Stimulated activated naive CD8-positive, alpha-beta T cell treated with anti-CD3 and anti-CD28 coated beads, Interleukin-15, Interleukin-2, amounts not matched to agents 100 U/mL and 50 U/mL, for 24 hours (primary cell): ENCODE measurements around the gene TPD52L2.
"Not testable (repeated sequence)": the region's sequence is repeated elsewhere in the genome, so short reads cannot be mapped to it uniquely, and the experiment has no call there.

ENCODE experiments used
- ATAC-seq: fragments of 150-1000 bp; cut with Tn5 transposase; one replicate; pipeline ENCODE4 v1.10.0; 2021
- DNase-seq: peaks from one replicate; pipeline ENCODE4 v3.0.0; 2021

The TPD52L2 gene

DNA sequence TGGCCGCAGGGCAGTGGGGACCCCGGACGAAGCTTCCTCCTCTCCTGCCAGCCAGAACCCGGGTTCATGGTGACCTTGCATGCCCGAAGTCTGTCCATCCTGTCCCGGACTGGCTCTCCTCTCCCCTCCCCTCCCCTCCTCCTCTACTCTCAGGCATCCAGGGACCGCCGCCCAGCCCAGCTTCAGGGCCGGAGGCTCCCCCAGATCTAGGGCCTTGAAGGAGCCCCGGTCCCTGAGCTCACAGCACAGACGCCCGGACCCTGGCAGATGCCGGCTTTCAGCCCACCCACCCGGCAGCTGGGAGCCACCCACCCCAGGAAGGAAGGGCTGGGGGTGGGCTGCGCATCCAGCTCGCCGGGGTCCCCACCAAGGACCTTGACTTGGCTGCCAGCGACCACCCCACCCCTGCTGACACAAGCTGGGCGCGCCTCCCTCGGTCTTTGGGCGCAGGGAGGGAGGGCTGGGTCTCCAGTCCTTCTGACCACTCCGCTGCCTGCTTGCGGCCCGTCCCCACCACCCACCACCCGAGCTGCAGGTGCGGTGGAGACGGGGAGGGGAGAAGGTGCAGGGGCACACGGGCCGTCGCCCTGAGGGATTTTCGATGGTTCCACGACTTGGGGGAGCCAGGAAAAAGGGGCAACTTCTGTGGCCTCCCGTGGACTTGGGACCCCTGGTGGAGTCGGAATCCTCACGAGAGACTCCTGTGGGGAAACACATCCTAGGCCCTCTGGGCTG, 9.5 kb upstream of the TPD52L2 start:
- DNase-seq (no peak), ATAC-seq (no peak)

GRCh38 chr20:63856098-63856511, 9.0 kb upstream of the TPD52L2 start:
- no peak for DNase-seq
- no peak for ATAC-seq

DNA sequence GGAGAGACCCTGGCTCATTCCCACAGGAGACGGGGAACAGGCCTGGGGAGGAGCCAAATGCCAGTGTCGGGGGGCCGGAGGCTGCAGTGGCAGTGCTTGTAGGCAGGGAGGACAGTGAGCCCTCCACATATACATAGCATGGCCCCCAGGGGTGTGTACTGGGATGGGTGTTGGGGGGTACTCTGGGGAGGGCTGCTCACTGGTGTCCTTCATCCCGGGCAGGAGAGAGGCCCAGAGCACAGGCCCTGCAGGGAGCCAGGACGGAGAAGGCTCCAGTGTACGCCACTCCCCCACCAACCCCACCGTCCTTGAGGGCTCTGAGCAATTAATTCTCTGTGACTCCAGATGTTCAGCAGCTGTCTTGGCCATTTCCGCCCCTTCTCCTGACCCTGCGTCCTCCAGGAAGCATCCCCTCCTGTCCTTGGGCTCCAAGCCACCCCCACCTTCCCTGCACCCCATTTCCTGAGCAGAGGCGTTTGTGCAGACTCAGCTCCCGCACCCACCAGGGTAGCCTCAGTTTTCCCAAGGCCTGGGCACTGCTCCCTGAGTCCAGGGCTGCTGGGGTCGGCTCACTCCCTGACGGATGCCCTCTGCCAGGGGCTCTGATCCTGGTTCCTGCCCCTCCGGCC, 7.2 kb upstream of the TPD52L2 start:
- no peak for DNase-seq
- no peak for ATAC-seq

DNA sequence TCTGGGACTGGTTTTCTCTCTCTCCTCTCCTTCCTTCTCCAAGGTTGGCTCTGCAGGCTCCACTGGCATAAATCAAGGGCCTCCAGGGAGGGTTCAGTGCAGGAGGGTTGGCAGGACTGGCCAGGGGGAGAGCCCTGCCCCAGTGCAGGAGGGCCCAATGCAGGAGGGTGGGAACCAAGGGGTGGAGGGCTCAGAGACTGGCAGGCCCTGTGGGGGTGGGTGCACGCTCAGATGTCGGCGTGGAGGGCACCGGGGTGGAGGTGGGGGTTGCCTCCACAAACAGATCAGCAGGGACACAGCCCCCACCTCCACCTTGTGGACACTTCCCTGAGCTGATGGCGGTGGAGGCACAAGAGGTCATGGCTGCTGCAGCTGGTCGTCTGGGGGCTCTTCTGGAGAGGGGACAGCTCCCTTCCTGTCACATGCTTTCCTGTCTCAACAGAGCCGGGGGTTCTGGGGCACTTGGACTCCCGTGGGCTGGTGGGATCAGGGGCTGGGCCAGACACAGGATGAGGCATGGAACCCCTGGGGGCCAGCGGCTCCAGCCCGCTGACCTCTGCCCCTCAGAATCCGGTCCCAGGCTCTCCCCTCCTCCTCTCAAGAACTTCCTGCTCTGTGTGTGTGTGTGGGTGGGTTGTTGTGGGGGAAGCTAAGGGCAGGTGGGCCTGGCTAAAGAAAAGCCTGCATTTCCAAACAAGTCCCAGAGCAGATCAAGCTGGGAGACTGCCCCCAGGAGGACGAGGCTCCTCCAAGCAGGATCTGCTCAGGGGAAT, 6.5 kb upstream of the TPD52L2 start:
- peak; percentile 13 for ATAC-seq
- DNase-seq: no peak

GRCh38 chr20:63859166-63859699, 5.8 kb upstream of the TPD52L2 start:
- ATAC-seq: no peak
- DNase-seq: no peak

- DNase-seq: no peak
- no peak for ATAC-seq
Observed at GRCh38 chr20:63860325-63861051, 4.6 kb upstream of the TPD52L2 start.

GRCh38 chr20:63861365-63861934, 3.6 kb upstream of the TPD52L2 start, which contains the start of gene ABHD16B:
Gene ABHD16B (plus strand): TSS chr20:63861498. CDS start chr20:63861541, 43 bp downstream.
- DNase-seq (no peak), ATAC-seq (no peak)

DNA sequence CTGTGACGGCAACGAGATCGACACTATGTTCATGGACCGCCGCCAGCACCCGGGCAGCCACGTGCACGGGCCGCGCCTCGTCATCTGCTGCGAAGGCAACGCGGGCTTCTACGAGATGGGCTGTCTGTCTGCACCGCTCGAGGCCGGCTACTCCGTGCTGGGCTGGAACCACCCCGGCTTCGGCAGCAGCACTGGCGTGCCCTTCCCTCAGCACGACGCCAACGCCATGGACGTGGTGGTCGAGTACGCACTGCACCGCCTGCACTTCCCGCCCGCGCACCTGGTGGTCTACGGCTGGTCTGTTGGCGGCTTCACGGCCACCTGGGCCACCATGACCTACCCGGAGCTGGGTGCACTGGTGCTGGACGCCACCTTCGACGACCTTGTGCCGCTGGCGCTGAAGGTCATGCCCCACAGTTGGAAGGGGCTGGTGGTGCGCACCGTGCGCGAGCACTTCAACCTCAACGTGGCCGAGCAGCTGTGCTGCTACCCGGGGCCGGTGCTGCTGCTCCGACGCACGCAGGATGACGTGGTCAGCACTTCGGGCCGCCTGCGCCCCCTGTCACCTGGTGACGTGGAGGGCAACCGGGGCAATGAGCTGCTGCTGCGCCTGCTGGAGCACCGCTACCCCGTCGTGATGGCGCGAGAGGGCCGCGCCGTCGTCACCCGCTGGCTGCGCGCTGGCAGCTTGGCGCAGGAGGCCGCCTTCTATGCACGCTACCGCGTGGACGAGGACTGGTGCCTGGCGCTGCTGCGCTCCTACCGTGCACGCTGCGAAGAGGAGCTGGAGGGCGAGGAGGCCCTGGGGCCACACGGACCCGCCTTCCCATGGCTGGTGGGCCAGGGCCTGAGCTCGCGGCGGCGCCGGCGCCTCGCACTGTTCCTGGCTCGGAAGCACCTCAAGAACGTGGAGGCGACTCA, 2.8 kb upstream of the TPD52L2 start:
- ATAC-seq: no peak
- no peak for DNase-seq

DNA sequence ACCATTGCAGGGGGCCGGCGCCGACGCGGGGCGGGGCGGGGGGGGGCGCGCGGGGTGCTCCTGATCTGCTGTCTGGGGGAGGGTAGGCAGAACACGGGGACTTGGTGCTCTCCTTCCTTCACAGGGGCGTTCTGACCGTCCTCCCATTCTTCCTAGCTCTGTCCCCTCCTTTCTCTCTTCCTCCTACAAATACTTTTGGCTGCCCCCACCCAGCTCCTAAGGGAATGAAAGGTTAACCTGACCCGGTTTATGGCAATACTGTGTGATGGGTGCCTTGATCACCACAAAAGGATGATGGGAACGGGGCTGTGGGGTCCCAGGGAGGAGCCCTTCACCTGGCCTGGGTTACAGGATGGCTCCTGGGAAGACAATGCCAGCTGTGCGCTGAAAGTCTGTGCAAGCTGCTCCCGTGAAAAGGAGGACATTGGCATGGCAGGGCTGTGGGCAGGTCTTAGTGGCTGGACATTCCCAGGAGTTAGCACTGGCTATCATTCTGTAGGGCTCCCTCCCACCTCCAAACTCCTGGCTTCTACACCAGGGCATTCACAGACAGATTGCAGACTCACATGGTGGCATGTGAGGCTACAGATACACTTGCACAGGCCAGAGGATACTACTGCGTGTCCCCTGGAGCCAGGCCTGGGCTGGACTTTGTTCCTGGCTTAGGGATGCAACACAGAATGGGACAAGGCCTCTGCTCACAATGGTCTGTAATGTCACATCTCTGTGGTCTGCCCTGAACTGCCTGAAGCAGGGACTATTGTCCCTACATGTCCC, 1.9 kb upstream of the TPD52L2 start:
- ATAC-seq (no peak), DNase-seq (no peak)

DNA sequence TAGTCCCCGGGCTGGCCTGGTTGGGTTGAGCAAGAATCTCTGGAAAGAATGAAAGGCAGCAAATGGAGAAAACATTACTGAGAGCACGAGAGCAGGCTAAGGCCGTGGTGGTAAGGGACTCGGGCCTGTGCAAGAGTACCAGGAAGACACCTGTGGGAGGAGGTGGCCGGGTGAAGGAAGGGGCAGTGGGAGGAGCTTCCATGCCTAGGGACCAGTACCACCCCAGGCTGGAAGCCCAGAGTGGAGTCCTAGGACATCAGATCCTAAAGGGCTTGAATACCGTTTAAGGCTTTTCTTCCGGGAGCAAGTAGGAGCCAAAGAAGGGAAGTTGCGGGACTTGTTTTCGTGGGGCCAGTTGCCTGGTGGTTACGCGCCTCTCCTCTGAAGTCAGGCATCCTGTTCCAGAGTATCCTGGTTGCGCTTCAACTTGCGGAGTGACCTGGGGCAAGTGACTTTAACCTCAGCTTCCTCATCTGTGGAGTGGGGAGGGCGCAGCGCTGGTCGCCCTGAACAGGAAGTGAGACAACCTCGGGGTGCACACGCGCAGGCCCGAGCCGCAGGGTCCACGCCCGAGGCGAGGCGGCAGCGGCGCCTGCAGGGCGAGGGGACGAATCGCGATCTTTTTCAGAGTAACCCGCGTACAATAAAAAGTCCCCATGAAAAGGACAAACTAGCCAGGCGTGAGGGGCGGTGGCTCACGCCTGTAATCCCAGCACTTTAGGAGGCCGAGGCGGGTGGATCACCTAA, 1.1 kb upstream of the TPD52L2 start:
- ATAC-seq: peak; percentile 76

DNA sequence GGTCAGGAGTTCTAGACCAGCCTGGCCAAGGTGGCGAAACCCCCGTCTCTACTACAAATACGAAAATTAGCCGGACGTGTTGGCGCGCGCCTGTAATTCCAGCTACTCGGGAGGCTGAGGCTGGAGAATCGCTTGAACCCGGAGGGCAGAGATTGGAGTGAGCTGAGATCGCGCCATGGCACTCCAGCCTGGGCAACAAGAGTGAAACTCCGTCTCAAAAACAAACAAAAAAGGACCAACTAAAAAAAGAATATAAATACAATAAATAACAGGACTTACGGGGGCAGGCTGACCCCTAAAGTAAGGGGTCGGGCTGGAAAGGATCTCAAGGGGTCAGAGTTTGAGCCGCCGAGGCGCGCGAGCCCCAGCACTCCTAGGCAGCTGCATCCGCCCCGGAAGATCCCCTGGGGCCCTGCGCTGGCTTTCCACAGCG, 509 bp upstream of the TPD52L2 start:
- no peak for ATAC-seq
- DNase-seq: no peak

More for the DNA sequence above, 1.1 kb upstream of the TPD52L2 start:
- peak; percentile 81 for DNase-seq

DNA sequence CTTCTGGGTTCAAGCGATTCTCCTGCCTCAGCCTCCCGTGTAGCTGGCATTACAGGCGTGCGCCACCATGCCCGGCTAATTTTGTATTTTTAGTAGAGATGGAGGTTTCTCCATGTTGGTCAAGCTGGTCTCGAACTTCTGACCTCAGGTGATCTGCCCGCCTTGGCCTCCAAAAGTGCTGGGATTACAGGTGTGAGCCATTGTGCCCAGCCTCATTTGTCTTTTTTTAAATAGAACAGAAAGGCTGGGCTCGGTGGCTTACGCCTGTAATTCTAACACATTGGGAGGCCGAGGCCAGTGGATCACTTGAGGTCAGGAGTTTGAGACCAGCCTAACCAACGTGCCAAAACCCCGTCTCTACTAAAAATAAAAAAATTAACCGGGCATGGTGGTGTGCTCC, 2.0 kb downstream of the TPD52L2 start:
- not testable (repeated sequence) for ATAC-seq, DNase-seq

GRCh38 chr20:63868264-63868663, 3.2 kb downstream of the TPD52L2 start:
- DNase-seq (no peak), ATAC-seq (no peak)

GRCh38 chr20:63873477-63873971, 8.5 kb downstream of the TPD52L2 start:
- ATAC-seq (peak; percentile 97), DNase-seq (peak; percentile 44)

- DNase-seq, ATAC-seq: not testable (repeated sequence)
Observed at GRCh38 chr20:63874241-63874640, 9.2 kb downstream of the TPD52L2 start.

- ATAC-seq (no peak), DNase-seq (no peak)
Observed at GRCh38 chr20:63876489-63877036, 11.5 kb downstream of the TPD52L2 start.

- no peak for DNase-seq
- ATAC-seq: no peak
Observed at GRCh38 chr20:63877755-63878470, 12.8 kb downstream of the TPD52L2 start.
